HG03159 (cell line): ENCODE data around the gene TULP4.

Experiments used
- ATAC-seq: cut with Tn5 transposase; IDR thresholded peaks from one replicate; pipeline ENCODE4 v1.9.1; 2021; ENCODE audit warnings: mild to moderate bottlenecking, moderate library complexity; ENCODE audit not compliant: unreplicated experiment

TULP4 gene

GRCh38 chr6:158312165-158312564, at the start of gene TULP4:
Gene TULP4, plus strand, starts transcription at chr6:158312465. Its CDS starts 1,552 bp downstream, at chr6:158314017.
- ATAC-seq, result no peak

GRCh38 chr6:158262755-158263154, 49.5 kb upstream of the TULP4 start:
- no peak for ATAC-seq

GRCh38 chr6:158264180-158264579, 48.1 kb upstream of the TULP4 start:
- ATAC-seq, result no peak

- ATAC-seq, result no peak
Observed at GRCh38 chr6:158266131-158266530, 46.1 kb upstream of the TULP4 start.

- no peak for ATAC-seq
Observed at GRCh38 chr6:158268361-158269147, 43.7 kb upstream of the TULP4 start.

- ATAC-seq, result no peak
Observed at GRCh38 chr6:158269657-158270056, 42.6 kb upstream of the TULP4 start.

- ATAC-seq, result no peak
Observed at GRCh38 chr6:158270389-158271127, 41.7 kb upstream of the TULP4 start.

- no peak for ATAC-seq
Observed at GRCh38 chr6:158272324-158272723, 39.9 kb upstream of the TULP4 start.

- ATAC-seq, result no peak
Observed at GRCh38 chr6:158278004-158278403, 34.3 kb upstream of the TULP4 start.

- ATAC-seq, result no peak
Observed at GRCh38 chr6:158279615-158280014, 32.6 kb upstream of the TULP4 start.

- ATAC-seq, result no peak
Observed at GRCh38 chr6:158283304-158283980, 28.8 kb upstream of the TULP4 start.

- ATAC-seq, result no peak
Observed at GRCh38 chr6:158284007-158284875, 28.0 kb upstream of the TULP4 start.

- no peak for ATAC-seq
Observed at GRCh38 chr6:158284876-158285655, 27.2 kb upstream of the TULP4 start.

GRCh38 chr6:158285656-158286021, 26.6 kb upstream of the TULP4 start:
- no peak for ATAC-seq

- no peak for ATAC-seq
Observed at GRCh38 chr6:158286413-158286812, 25.9 kb upstream of the TULP4 start.

- ATAC-seq, result no peak
Observed at GRCh38 chr6:158287047-158287446, 25.2 kb upstream of the TULP4 start.

- peak; percentile 67 for ATAC-seq
Observed at GRCh38 chr6:158290040-158290439, 22.2 kb upstream of the TULP4 start.

GRCh38 chr6:158290659-158291058, 21.6 kb upstream of the TULP4 start:
- ATAC-seq, result peak; percentile 88

GRCh38 chr6:158292016-158292415, 20.2 kb upstream of the TULP4 start:
- ATAC-seq, result no peak

GRCh38 chr6:158293122-158293521, 19.1 kb upstream of the TULP4 start:
- ATAC-seq, result peak; percentile 40
